GM19025 (cell line): Measurements from ENCODE around the gene SART1.
"Not testable (repeated sequence)": the region's sequence is repeated elsewhere in the genome, so short reads cannot be mapped to it uniquely, and the experiment has no call there.

Experiments used
- ATAC-seq: cut with Tn5 transposase; IDR thresholded peaks from one replicate; pipeline ENCODE4 v1.9.1; 2021; ENCODE audit warnings: mild to moderate bottlenecking, low read depth, moderate library complexity; ENCODE audit not compliant: unreplicated experiment

Gene SART1

GRCh38 chr11:65987336-65987735 is 25.8 kb downstream of the SART1 start:
- no peak for ATAC-seq

GRCh38 chr11:65988791-65989592 is 27.5 kb downstream of the SART1 start:
- ATAC-seq, result peak; percentile 87

DNA sequence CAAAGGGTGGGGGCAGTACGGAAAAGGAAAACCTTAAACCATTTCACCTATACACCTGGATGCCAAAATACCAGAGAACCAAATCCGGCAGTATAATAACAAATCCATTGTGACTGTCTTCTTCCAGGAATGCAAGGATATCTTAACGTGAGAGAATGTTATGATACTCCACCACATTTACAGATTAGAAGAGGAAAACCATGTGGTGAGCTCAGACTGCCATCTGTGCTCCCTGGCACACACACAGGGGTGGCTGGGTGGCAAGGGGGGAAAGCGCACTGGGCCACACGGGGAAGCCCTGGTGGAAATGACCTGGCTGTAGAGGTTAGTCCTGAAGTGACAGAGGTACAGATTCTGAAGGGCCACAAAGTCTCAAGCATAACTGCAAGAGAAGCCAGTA is 30.5 kb downstream of the SART1 start:
- no peak for ATAC-seq

GRCh38 chr11:65997286-65997685 is 35.8 kb downstream of the SART1 start:
- no peak for ATAC-seq

- ATAC-seq, result peak; percentile 85
These were observed 40.6 kb downstream of the SART1 start, which contains the start of the genes BANF1 and EIF1AD for GRCh38 chr11:66001942-66002647. Gene BANF1 (plus strand): TSS chr11:66002503. CDS start chr11:66003251, 748 bp downstream. Gene EIF1AD (minus strand): TSS chr11:66002157. CDS start chr11:66000389, 1,768 bp downstream.

- ATAC-seq, result peak; percentile 47
These were observed 41.2 kb downstream of the SART1 start for GRCh38 chr11:66002648-66003225.

DNA sequence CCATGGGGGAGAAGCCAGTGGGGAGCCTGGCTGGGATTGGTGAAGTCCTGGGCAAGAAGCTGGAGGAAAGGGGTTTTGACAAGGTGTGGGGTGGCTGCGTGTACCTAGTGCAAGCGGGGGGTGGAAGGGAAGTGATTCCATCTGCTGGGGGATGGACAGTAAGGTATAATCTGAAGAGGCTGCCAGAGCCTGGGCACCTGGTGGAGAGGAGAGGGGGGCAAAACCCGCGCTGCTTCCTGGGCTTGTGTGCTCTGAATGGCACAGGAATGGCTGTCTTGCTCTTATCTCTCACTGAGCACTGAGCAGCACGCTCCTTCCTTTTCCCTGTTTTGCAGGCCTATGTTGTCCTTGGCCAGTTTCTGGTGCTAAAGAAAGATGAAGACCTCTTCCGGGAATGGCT is 41.8 kb downstream of the SART1 start:
- ATAC-seq, result no peak

DNA sequence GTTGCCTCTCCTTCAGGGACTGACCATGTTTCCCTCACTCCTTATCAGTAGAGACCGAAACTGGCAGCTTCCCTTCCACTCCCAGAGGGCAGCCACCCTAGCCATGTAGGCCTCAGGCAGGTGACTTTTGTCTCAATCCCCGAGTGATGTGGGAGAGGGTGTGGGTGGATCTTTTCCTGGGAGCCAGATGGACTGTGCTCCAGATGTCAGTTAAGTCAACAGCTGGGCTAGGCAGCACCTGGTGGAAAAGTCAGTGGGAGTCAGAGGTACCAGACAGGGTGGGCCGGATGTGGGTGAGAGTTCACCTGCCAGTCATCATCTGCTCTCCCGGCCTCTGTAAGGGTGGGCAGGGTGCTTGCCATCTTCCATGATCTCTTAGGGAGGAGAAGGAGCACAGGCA is 42.7 kb downstream of the SART1 start:
- ATAC-seq, result no peak

DNA sequence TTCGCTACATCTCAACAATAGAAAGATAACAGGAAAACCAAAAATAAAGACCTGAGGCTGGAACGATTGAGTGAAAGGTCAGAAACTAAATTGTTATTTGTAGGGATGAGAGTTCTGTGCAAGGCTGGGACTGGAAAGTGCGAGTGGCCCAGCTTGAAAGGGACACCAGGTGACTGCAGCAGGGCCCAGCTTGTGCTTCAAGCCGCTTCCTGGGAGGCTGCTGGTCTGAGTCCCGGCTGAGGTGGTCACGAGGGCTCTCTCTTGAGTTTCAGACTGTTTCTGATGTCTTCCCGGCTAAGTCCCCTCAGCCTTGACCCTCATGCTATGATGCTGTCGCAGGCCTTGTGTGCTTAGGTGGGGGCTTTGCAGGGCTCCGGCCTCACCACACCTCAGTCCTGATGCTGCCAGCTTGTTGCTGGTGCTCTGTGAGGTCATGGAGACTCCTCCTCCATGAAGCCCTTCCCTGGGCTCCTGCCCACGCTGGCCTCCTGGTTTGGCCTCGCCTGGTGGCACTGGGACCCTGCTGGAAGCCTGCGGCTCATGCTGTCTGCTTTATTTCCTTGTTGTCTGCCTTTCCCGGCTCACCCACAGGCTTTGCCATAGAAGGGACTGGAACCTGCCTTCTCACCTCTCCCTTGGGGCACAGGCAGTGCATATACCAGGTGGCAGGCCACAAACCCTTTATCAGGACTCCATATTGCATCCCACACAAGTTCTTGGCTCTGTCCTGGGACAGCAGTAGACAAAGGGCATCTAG is 44.8 kb downstream of the SART1 start:
- ATAC-seq, result no peak

GRCh38 chr11:66006891-66007176 is 45.3 kb downstream of the SART1 start:
- ATAC-seq, result no peak

GRCh38 chr11:66007201-66007634 is 45.7 kb downstream of the SART1 start:
- ATAC-seq, result no peak

DNA sequence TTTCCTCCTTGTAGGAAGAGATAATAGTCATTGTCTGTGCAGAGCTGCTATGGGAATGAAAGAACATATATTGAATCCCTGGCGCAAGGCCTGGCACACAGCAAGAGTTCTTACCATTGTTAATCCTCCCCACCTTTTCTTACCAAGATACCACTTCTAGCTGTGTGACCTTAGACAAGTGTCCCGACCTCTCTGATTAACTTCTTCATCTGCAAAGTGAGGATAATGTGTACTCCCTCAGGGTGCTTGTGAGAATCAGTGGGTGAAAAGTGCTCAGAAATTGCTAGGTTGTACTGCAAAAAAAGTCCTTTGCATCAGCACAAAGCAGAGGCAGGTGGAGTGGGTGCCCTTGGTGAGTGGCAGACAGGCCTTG is 46.5 kb downstream of the SART1 start:
- no peak for ATAC-seq

GRCh38 chr11:66008468-66009101 is 47.1 kb downstream of the SART1 start:
- ATAC-seq, result no peak

- ATAC-seq, result not testable (repeated sequence)
These were observed 48.5 kb downstream of the SART1 start for GRCh38 chr11:66010036-66010435.

- no peak for ATAC-seq
These were observed 49.8 kb downstream of the SART1 start for GRCh38 chr11:66011239-66011784.

- ATAC-seq, result no peak
These were observed 50.3 kb downstream of the SART1 start, which contains the start of gene CST6 for GRCh38 chr11:66011785-66012303. Gene CST6 (plus strand): TSS chr11:66012008. CDS start chr11:66012045, 37 bp downstream.

DNA sequence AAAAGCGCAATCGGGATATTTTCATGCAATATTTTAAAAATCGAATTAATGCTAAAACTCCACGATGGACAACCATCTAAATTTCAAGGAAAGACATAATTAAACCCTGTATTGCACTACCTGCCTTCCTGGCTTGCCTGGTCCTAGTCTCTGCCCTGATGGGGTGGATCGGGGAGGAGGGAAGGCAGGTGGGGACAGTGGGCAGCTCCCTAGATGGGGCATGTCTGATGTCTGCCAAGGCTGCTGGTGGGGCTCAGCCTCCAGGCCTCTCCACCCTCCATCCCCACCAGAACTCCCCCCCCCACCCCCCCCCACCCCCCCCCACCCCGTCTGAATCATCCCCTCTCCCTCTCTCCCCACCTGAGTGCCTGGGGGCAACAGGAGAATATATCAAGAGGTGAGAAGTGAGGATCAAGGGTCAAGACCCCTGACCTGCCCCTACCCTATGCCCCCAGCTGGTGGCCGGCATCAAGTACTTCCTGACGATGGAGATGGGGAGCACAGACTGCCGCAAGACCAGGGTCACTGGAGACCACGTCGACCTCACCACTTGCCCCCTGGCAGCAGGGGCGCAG is 50.9 kb downstream of the SART1 start:
- no peak for ATAC-seq

DNA sequence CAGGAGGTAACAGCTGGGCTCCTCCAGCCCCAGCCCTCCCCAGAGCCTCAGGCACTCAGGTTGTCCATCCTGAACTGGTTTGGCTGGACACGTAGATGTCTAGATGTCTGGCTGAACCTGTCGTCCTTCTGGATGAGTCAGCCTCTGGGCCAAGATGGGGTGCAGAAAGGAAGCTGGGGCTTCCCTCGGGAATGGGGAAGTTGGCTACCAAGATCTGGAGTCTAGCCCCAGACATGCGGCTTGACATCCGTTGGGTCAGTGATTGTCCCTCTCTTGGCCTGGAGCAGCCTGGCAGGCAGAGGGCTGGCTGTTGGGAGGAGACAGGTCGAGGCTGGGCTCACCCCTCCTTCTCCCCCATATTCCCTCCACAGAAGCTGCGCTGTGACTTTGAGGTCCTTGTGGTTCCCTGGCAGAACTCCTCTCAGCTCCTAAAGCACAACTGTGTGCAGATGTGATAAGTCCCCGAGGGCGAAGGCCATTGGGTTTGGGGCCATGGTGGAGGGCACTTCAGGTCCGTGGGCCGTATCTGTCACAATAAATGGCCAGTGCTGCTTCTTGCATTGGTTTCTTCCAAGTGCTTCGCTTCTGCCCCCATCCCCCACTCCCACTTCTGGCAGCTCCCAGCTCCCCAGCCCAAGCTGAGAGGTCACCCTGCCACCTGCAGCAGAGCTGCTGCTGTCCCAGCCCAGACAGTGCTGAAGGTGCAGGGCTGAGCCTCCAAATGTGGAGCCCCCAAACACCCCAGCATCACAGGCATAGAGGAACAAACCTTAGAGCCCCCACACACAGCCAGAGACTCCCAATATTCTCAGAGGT is 51.6 kb downstream of the SART1 start:
- no peak for ATAC-seq

DNA sequence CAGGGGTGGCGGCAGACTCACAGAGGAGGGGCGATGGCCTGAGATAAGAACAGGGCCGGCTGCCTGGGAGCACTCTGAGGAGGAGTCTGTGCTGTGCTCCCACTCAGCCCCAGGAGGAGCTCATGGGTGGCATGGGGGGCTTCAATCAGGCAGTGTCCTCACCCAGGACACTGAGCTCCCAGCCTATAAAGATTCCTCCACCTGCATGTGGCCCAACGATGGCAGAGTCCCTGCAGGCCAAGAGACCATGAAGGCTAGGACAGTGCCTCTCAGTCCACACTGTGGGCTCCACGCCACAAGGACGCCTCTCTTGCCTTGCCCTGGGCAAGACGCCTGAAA is 52.2 kb downstream of the SART1 start:
- no peak for ATAC-seq
